A673 (cell line): Measurements from ENCODE around the gene SKP1.

Experiments
- EZH2 ChIP-seq: fragments of 200-600 bp; sonication (generic); IDR thresholded peaks from 2 replicates; pipeline ENCODE4 v1.6.1; 2017; ENCODE audit warnings: borderline replicate concordance, low read depth, mild to moderate bottlenecking, mixed read lengths, antibody characterized with exemption, low read length; ENCODE audit not compliant: poor library complexity, severe bottlenecking
- TF ChIP-seq, protein P1 (sequence below): fragments of 300-800, 200-600 bp; sonication (generic); conservative IDR thresholded peaks from 2 replicates; pipeline ENCODE4 v1.5.1; 2017; ENCODE audit warnings: low read depth, mild to moderate bottlenecking, antibody characterized with exemption, low read length, moderate library complexity, mixed read lengths

- TF ChIP-seq, protein P1, sequence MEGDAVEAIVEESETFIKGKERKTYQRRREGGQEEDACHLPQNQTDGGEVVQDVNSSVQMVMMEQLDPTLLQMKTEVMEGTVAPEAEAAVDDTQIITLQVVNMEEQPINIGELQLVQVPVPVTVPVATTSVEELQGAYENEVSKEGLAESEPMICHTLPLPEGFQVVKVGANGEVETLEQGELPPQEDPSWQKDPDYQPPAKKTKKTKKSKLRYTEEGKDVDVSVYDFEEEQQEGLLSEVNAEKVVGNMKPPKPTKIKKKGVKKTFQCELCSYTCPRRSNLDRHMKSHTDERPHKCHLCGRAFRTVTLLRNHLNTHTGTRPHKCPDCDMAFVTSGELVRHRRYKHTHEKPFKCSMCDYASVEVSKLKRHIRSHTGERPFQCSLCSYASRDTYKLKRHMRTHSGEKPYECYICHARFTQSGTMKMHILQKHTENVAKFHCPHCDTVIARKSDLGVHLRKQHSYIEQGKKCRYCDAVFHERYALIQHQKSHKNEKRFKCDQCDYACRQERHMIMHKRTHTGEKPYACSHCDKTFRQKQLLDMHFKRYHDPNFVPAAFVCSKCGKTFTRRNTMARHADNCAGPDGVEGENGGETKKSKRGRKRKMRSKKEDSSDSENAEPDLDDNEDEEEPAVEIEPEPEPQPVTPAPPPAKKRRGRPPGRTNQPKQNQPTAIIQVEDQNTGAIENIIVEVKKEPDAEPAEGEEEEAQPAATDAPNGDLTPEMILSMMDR: no peak
- no peak for TF ChIP-seq EZH2
These were observed 49.2 kb upstream of the SKP1 start, which contains the start of gene PPP2CA for GRCh38 chr5:134225780-134226440.
